ENCODE data around the gene EN1.

The EN1 gene

GRCh38 chr2:118855451-118856279 lies 8.2 kb upstream of the EN1 start:
- no peak for DNase-seq

GRCh38 chr2:118854507-118855345 lies 7.3 kb upstream of the EN1 start:
- DNase-seq = no peak

- DNase-seq = no peak
These were observed 6.3 kb upstream of the EN1 start for GRCh38 chr2:118853651-118854291.

- no peak for DNase-seq
These were observed 5.7 kb upstream of the EN1 start for GRCh38 chr2:118853129-118853640.

GRCh38 chr2:118852605-118853128 lies 5.2 kb upstream of the EN1 start:
- no peak for DNase-seq

GRCh38 chr2:118851650-118852049 lies 4.2 kb upstream of the EN1 start:
- no peak for DNase-seq

GRCh38 chr2:118850901-118851415 lies 3.5 kb upstream of the EN1 start:
- no peak for DNase-seq

- DNase-seq = no peak
These were observed 2.9 kb upstream of the EN1 start for GRCh38 chr2:118850168-118850900.

- DNase-seq = no peak
These were observed 2.0 kb upstream of the EN1 start for GRCh38 chr2:118849226-118850167.

- DNase-seq = no peak
These were observed 1.2 kb upstream of the EN1 start for GRCh38 chr2:118848381-118849225.

GRCh38 chr2:118847762-118848172 lies 319 bp upstream of the EN1 start:
- no peak for DNase-seq

GRCh38 chr2:118846442-118846952 lies 951 bp downstream of the EN1 start:
- DNase-seq = no peak

GRCh38 chr2:118845522-118846441 lies 1.7 kb downstream of the EN1 start:
- no peak for DNase-seq

- DNase-seq = no peak
These were observed 2.4 kb downstream of the EN1 start for GRCh38 chr2:118845005-118845521.

- DNase-seq = no peak
These were observed 3.0 kb downstream of the EN1 start for GRCh38 chr2:118844261-118845004.

- no peak for DNase-seq
These were observed 3.8 kb downstream of the EN1 start for GRCh38 chr2:118843483-118844132.

All from cerebellar nuclear complex (tissue), 1 donor.